H1 (cell line): ENCODE data around the gene SLC22A2. TPM values are rescaled to one million over a fixed set of nuclear protein-coding genes. Genes with fewer than 3 reads are reported as not detected.

Experiments used
- EGR1 ChIP-seq: IDR thresholded peaks from 2 replicates; pipeline ENCODE4 v1.6.1; 2011; ENCODE audit warnings: low read depth, low read length, borderline replicate concordance
- EP300 ChIP-seq, 2 experiments: IDR thresholded peaks; 1 replicate in 1 of 2; 2 replicates in 1 of 2; pipeline ENCODE4 v1.6.1; 2011 to 2012; ENCODE audit warnings: low read depth in 2 of 2, low read length in 2 of 2, mild to moderate bottlenecking in 2 of 2, borderline replicate concordance in 1 of 2, inconsistent platforms in 1 of 2, moderate library complexity in 1 of 2
- KDM4A ChIP-seq: IDR thresholded peaks from one replicate; pipeline ENCODE4 v1.7.1; 2012; ENCODE audit warnings: low read depth, mild to moderate bottlenecking, moderate library complexity, low read length, inconsistent platforms; ENCODE audit not compliant: severe bottlenecking
- SRF ChIP-seq: IDR thresholded peaks from 2 replicates; pipeline ENCODE4 v1.6.1; 2011; ENCODE audit warnings: mild to moderate bottlenecking, low read depth, low read length, moderate library complexity
- TBP ChIP-seq: IDR thresholded peaks from 2 replicates; pipeline ENCODE4 v1.6.1; 2011; ENCODE audit warnings: low read depth, low read length, improper control_type of control experiment
- ZNF274 ChIP-seq: IDR thresholded peaks from 2 replicates; pipeline ENCODE4 v1.7.0; 2012; ENCODE audit warnings: low read length, borderline replicate concordance; ENCODE audit errors: extremely low read depth
- polyA plus RNA-seq, 7 experiments: library from polyadenylated mRNA; depleted of rRNA in 3 of 7; stranded (reverse) in 5 of 7; unstranded in 2 of 7; fragments of >200 nt in 5 of 7; fragments of 200-250 nt in 2 of 7; gene quantifications; 1 replicate in 5 of 7; 2 replicates in 1 of 7; 4 replicates in 1 of 7; pipeline versions ENCODE4 v1.2.1 to v1.2.3, GENCODE V29; 2011 to 2013; ENCODE audit warnings: missing spikeins in 2 of 7, mixed read lengths in 2 of 7
- total RNA-seq: library from RNA; stranded (reverse); fragmentation: NEBNext Ultra II Directional; extraction: Animal tissue kit (Norgen Biotek cat#: 25700); gene quantifications from 2 replicates; pipeline ENCODE4 v1.2.1, GENCODE V29; 2021

Gene SLC22A2
- total and polyA plus RNA-seq, 2 of the 8 experiments (the other 6 are each of a cell fraction or from before 2014, with no cell fraction given): 0.23 to 1.4 TPM

GRCh38 chr6:160274871-160275510 lies 16.4 kb upstream of the SLC22A2 start (continued):
- TF ChIP-seq EP300 (IDR thresholded peaks at IDR 0.05; ENCODE audit: borderline replicate concordance in 1 of 2, low read depth in 2 of 2, low read length in 2 of 2): no peak
- TF ChIP-seq EGR1: no peak
- no peak for TF ChIP-seq TBP
- TF ChIP-seq ZNF274: no peak
- no peak for TF ChIP-seq SRF
- TF ChIP-seq KDM4A: no peak
- TF ChIP-seq, all 59 proteins: peak for 0
